ENCODE data around the gene PSPN.
A peak's percentile ranks its signal among the peaks of the same experiment; 100 is the strongest.

Gene PSPN

DNA sequence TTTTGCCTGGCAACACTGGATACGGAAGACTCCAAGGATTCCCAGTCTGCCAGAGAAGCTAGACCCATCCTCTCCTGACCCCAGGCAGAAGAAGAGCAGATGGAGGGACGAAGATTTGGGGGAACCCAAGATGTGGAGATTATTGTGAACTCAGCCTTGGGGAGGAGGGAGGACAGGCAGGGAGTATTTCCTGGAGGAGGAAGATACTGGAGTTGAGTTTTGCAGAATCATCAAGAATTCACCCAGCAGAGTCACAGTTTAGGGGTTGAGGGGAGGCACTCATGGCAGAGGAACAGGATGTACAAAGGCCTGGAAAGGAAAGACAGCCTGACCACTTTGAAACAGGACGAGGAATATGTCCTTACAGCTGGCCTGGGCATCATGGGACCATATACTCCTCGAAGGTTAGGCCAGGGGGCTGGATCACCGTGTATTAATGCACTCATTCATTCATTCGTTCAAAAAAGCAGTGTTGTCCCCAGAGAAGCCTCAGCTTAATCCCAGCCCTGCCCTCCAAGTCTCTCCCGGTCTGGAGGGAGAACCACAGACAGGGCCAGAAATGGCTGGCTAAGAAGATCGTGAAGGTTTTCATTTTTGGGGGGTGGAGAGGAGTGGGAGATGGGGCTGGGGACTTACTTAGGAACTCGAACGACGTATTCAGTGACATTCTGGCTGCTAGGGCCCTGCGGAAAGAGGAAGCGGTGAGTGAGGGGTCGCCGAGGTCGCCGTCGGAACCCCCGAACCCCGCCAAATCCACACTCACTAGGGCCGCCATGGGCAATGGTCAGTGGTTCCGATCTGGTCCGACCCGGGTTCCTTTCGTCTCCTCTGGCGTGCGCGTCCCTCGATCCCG is 16.7 kb upstream of the PSPN start:
- H3K4me3 ChIP-seq (ENCODE audit: low read length) = peak overlapping the region; percentile 80
- no peak for TF ChIP-seq ZNF274 (IDR thresholded peaks at IDR 0.05; ENCODE audit: low read depth, low read length)

DNA sequence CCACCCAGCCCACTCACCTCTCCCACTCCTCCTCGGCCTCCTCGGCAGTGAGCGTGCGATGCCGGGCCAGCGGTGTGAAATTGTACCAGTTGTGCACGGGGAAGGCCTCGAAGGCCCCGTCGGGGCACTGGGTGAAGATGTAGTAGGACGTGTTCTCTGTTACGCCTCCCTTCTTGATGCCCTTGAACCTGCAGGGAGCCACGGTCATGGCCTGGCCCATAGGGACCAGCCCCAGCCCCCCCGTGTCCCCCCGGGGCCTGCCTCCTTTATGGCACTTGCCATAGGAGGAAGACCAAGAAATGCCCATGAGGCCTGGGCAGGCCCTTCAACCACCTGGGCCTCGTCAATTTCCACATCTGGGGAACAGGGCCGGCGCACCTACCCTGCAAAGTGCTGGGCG is 11.6 kb upstream of the PSPN start:
- TF ChIP-seq ZNF274 (IDR thresholded peaks at IDR 0.05; ENCODE audit: low read depth, low read length) = no peak
- H3K4me3 ChIP-seq (ENCODE audit: low read length) = no peak overlapping the region

DNA sequence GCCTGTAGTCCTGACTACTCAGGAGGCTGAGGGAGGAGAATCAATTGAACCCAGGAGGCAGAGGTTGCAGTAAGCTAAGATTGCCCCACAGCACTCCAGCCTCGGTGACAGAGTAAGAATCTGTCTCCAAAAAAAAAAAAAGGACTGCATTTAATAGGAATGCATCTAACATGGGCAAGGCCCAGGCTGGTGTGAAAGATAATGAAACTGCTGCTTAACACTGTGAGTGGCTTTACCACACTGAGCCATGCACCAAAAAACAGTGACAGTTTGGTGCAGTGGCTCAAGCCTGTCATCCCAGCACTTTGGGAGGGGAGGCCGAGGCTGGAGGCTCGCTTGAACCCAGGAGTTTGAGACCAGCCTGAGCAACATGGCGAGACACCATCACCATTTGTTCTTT is 8.6 kb upstream of the PSPN start:
- no peak for TF ChIP-seq ZNF274 (IDR thresholded peaks at IDR 0.05; ENCODE audit: low read depth, low read length)
- no peak overlapping the region for H3K4me3 ChIP-seq (ENCODE audit: low read length)

DNA sequence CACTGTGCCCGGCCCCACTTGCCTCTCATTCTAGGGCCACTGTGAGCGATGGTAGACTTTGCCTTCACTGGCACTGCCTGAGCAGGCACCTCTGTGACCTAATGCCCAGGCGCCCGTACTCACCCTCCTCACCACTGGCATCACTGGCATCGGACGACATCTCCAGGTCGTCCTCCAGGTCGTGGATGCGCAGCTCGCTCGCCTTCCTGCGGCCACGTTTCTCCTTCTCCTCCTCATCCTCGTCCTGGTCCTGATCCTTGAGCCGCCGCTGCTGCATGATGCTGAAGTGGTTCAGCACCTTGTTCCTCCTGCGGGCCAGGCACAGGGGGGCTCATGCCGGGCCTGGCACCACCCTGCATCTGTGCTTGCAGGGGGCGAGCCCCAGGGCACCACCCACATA is 7.5 kb upstream of the PSPN start:
- H3K4me3 ChIP-seq (ENCODE audit: low read length) = no peak overlapping the region
- TF ChIP-seq ZNF274 (IDR thresholded peaks at IDR 0.05; ENCODE audit: low read depth, low read length) = no peak

DNA sequence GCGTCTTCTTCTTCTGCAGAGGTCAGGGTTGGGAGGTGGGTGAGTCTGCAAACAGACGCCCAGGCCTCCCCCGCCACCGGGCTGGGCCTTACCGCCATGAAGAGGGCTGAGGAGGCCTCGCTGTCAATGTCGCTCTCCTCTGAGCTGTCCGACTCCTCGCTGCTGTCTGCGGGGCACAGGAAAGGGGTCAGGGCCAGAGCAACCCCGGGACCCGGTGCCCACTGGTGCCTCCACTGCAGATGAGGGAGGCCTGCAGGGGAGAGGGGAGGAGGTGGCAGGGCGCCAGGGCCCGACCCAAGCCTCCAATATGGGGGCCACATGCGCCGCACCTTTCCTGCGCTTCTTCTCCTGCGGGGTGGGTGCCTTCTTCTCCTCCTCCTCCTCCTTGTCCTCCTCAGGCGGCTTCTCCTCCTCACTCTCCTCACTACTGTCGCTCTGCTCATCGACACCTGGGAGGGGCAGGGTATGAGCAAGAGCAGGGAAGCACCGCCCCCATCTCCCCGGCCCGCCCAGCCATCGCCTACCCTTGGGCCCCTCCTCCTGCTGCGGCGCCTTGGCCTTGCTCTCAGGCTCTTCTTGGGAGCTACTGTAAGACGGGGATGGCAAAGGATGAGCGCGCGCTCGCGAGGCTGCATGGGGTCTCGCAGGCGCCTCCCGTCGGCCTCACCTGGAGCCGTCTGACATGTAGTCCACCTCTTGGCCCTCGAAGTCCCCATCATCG is 5.5 kb upstream of the PSPN start:
- no peak for TF ChIP-seq ZNF274 (IDR thresholded peaks at IDR 0.05; ENCODE audit: low read depth, low read length)
- no peak overlapping the region for H3K4me3 ChIP-seq (ENCODE audit: low read length)

DNA sequence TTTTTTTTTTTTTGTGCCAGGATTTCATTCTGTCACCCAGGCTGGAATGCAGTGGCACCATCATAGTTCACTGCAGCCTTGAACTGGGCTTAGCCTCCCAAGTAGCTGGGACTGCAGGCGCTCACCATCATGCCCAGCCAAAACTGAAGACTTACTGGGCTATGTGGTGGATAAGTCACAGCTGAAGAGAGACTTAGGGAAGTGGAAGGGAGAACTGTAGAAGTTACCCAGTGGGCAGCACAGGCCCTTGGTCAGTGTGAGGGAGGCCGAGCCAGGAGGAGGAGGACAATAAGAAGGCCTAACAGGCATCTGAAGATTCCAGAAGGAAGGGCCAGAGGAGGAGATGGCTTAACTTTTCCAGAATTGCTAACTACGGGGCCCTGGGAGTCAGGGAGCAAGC is 4.0 kb upstream of the PSPN start:
- H3K4me3 ChIP-seq (ENCODE audit: low read length) = no peak overlapping the region
- no peak for TF ChIP-seq ZNF274 (IDR thresholded peaks at IDR 0.05; ENCODE audit: low read depth, low read length)

DNA sequence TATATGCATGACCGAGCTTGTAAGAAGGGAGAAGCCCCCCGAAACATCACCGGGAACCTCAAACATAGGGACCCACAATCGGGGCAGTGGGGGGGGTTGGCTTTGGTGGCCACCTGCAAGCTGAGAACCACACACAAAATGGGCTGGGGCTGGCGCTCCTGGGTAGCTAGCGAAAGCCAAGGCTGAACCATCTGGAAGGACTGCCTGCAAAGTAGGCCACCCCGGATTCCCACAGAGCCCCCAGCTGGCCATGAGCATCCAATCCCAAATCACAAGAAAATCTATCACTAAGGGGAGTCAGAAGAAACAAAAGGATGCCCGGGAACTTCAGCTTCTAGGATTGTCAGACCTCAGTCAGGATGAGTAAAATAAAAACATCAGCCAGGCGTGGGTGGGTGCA is 2.8 kb upstream of the PSPN start:
- no peak overlapping the region for H3K4me3 ChIP-seq (ENCODE audit: low read length)
- TF ChIP-seq ZNF274 (IDR thresholded peaks at IDR 0.05; ENCODE audit: low read depth, low read length) = no peak

DNA sequence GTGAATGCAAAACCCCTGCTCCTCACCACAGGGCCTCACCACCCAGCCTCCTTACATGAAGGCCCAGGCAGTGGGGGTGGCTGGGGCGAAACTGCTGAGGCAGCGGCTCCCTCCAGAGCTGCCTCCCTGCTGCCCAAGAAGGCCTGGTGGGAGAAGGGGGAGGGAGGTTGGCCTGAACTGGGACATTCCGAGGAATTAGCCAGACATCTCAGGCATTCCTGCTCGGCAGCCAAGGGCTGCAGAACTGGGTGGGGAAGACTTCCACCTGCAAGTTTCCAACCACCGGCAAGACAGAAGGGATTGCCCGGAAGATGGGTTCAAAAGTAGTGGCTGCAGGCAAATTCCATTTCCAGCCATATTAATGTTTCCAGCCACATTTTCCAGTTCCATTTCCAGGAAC is 2.3 kb upstream of the PSPN start:
- no peak overlapping the region for H3K4me3 ChIP-seq (ENCODE audit: low read length)
- no peak for TF ChIP-seq ZNF274 (IDR thresholded peaks at IDR 0.05; ENCODE audit: low read depth, low read length)

DNA sequence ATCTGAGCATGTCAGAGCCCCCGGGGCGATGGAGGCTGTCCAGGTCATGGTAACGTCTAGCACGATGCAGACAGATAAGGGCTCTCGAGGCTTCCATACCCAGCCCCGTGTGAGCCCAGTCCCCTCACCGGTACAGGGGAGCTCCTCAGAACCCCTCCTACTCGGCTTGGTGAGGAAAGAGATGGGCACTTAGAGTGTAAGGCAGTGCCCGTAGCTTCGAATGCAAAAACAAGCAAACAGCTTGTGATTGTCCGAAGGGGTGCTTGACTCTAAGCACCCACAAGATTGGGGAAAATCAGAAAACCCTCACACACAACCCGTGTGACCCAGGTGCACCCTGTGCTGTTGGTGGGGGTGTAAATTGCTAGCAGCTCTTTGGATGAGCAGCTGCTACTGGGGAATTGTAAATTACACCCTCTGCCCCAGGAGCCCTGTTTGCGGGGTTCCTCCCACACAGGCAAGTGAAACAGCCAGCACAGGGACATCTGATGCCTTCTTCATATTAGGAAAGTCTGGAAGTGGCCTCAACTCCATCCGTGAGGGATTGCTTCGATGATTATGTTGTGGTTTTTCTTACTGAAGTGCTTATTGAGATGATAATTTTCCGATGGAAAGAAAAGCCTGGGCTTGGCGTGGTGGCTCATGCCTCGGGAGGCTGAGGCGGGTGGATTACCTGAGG is 918 bp upstream of the PSPN start:
- H3K4me3 ChIP-seq (ENCODE audit: low read length) = no peak overlapping the region
- no peak for TF ChIP-seq ZNF274 (IDR thresholded peaks at IDR 0.05; ENCODE audit: low read depth, low read length)

DNA sequence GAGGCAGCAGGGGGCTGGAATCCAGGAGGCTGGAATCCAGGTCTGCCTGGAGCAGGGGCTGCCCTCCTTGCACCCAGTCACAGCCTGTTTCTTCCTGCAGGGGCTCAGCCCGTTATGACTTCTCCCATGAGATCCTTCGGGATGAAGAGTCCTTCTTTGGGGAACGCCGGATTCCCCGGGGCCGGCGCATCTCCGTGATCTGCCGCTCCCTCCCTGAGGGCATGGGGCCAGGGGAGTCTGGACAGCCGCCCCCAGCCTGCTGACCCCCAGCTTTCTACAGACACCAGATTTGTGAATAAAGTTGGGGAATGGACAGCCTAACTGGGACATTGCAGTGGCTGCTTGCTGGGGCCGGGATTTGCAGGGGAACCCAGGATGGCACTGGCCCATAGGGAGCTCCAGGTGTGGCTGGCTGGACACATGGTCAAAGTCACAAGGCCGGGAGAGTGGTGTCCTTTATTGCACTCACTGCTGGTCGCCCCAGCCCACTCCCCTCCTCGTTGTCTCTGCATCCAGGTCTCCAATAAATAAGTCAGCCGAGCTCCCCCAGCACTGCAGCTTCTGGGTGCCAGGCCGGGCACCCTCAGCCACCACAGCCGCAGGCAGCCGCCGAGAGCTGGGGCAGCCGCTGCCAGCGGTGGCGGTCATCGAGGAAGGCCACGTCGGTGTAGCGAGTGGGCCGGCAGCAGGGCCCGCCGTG is 872 bp downstream of the PSPN start:
- no peak overlapping the region for H3K4me3 ChIP-seq (ENCODE audit: low read length)
- no peak for TF ChIP-seq ZNF274 (IDR thresholded peaks at IDR 0.05; ENCODE audit: low read depth, low read length)

DNA sequence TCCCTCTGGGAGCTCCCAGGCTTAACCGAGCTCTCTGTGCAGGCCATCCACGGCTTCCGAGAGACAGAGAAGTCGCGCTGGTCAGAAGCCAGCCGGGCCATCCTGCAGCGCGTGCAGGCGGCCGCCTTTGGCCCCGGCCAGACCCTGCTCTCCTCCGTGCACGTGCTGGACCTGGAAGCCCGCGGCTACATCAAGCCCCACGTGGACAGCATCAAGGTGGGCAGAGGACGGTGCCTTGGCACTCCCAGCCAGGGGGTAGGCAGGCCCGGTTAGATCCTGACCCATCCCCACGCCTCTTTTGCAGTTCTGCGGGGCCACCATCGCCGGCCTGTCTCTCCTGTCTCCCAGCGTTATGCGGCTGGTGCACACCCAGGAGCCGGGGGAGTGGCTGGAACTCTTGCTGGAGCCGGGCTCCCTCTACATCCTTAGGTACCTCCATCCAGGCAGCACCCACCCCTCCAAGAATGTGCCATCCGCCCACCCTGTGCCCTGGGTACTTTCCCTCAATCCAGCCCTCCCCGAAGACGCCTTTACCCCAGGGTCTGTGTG is 1.5 kb downstream of the PSPN start:
- TF ChIP-seq ZNF274 (IDR thresholded peaks at IDR 0.05; ENCODE audit: low read depth, low read length) = no peak
- H3K4me3 ChIP-seq (ENCODE audit: low read length) = no peak overlapping the region

DNA sequence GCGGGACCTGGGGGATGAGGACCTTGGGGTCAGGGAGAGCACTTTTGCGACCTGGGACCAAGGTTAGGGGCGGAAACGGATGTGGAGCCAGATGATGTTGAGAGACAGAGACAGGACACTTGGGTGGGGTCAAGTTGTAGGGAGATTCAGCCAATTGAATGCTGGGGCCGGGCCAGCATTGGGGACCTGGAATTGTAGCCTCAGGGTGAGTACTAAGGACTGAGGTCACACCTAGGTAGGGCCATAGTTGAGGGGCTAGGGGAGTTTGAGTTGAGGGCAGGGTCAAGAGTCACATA is 2.0 kb downstream of the PSPN start:
- no peak for TF ChIP-seq ZNF274 (IDR thresholded peaks at IDR 0.05; ENCODE audit: low read depth, low read length)
- peak overlapping the region; percentile 48; the same call in 1 of the 2 replicates for H3K4me3 ChIP-seq (ENCODE audit: low read length)

DNA sequence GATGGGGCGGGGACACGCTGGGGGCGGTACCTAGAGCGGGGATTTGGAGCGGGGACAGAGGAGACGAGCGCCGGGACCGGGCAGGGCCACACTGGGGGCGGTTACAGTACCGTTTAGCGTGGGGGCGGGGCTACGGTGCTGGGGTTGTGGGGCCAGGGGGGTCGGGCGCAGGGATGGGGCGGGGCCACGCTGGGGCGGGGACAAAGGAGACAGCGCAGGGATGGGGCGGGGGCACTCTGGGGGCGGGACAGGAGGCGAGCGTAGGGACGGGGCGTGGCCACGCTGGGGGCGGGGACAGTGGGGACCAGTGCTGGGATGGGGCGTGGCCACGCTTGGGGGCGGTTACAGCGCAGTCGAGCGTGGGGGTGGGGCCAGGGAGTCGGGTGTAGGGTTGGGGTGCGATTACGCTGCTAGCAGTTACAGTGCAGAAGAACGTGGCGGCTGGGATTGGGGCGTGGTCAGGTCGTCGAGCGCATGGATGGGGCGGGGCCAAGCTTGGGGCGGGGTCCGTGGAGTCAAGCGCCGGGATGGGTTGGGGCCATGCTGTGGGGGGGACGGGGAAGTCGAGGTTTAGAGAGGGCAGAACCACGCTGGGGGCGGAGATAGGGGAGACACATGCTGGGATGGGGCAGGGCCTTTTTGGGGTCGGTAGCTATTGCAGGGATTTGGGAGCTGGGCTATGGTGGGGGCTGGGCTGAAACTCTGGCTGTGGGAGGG is 2.5 kb downstream of the PSPN start:
- no peak for TF ChIP-seq ZNF274 (IDR thresholded peaks at IDR 0.05; ENCODE audit: low read depth, low read length)
- peak overlapping the region; percentile 77 for H3K4me3 ChIP-seq (ENCODE audit: low read length)

Measured in GM08714 (cell line).